Sigmoid colon (tissue), 7 donors: Measurements from ENCODE around the gene GPR45. TPM values are rescaled to one million over a fixed set of nuclear protein-coding genes. Genes with fewer than 3 reads are reported as not detected.

Experiments used
- polyA plus RNA-seq, 3 donors: library from polyadenylated mRNA; stranded (reverse); fragments of 200-250 nt; gene quantifications; one replicate each; pipeline ENCODE4 v1.2.3, GENCODE V29; 2013
- total RNA-seq, 4 donors: library from RNA; depleted of rRNA; stranded (reverse); fragments of >200 nt; gene quantifications; one replicate each; pipeline ENCODE4 v1.1.0, GENCODE V29; 2016
- donor health status: healthy with polysubstance abuse.
- donor health status: Bipolar disorder and iron deficiency.
- donor health status: healthy.

The GPR45 gene
- total and polyA plus RNA-seq, 7 donors: not detected

Other genes starting within 250 kb of the GPR45 start
- 10 to 100 TPM; 13.8 to 18.4 (median 17.8) TPM for gene MRPS9, start 203.7 kb upstream of the GPR45 start, total RNA-seq
- gene MRPS9, start 203.7 kb upstream of the GPR45 start, polyA plus RNA-seq: 10 to 100 TPM; 28.8 to 38.5 (median 31.0) TPM
- 10 to 100 TPM; 17.4 to 24.6 (median 20.8) TPM for gene TGFBRAP1, start 88.0 kb downstream of the GPR45 start, total RNA-seq
- 1 to 10 TPM; 4.8 to 9.0 (median 5.5) TPM for gene TGFBRAP1, start 88.0 kb downstream of the GPR45 start, polyA plus RNA-seq
- 10 to 100 TPM; 15.7 to 22.5 (median 16.0) TPM for gene C2orf49, start 95.8 kb downstream of the GPR45 start, total RNA-seq
- 10 to 100 TPM in 1 of 3 donors, 1 to 10 TPM in 2; 8.3 to 10.9 (median 8.4) TPM for gene C2orf49, start 95.8 kb downstream of the GPR45 start, polyA plus RNA-seq
- 100 to 1,000 TPM in 1 of 4 donors, 10 to 100 TPM in 3; 62.0 to 123 (median 77.6) TPM for gene FHL2, start 157.3 kb downstream of the GPR45 start, total RNA-seq
- gene FHL2, start 157.3 kb downstream of the GPR45 start, polyA plus RNA-seq: 100 to 1,000 TPM in 2 of 3 donors, 10 to 100 TPM in 1; 98.8 to 210 (median 123) TPM